Measurements from ENCODE around the gene SPHKAP.

Gene SPHKAP

DNA sequence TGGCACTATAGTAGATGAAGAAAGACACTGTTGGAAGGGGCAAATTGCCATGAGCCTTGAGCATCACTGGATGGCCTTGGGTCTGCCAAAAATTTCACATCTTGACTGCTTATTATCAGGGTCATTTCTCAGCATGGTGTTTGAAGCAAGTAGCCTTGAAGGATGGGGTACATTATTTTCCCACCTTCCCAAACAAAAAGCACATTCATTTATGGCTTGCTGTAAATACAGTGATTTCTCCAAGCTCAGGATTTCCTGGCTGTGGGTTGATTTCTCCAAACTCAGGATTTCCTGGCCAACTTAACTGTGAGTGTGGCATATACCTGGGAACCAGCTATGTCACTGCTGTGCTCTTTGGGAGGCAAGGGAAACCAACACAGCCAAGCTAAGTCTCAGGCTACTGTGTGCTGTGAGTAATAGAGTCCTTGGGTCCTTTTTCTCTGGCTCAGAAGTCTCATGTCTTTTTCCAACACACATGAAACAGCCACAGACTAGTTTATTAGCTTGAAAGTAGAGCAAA, 116.6 kb downstream of the SPHKAP start:
- Histone ChIP-seq H3K4me3 (ENCODE audit: low read depth, low read length) (no peak overlapping the region), H3K9me3 (ENCODE audit: severe bottlenecking) (no peaks in the 10 kb centered on the region), H3K27me3 (ENCODE audit: insufficient read depth, low read depth, severe bottlenecking) (peaks cover 14% of the 10 kb centered on the region), H3K36me3 (no peaks in the 10 kb centered on the region), H3K27ac (no peak overlapping the region)
- no peak for DNase-seq
- TF ChIP-seq, protein P1, sequence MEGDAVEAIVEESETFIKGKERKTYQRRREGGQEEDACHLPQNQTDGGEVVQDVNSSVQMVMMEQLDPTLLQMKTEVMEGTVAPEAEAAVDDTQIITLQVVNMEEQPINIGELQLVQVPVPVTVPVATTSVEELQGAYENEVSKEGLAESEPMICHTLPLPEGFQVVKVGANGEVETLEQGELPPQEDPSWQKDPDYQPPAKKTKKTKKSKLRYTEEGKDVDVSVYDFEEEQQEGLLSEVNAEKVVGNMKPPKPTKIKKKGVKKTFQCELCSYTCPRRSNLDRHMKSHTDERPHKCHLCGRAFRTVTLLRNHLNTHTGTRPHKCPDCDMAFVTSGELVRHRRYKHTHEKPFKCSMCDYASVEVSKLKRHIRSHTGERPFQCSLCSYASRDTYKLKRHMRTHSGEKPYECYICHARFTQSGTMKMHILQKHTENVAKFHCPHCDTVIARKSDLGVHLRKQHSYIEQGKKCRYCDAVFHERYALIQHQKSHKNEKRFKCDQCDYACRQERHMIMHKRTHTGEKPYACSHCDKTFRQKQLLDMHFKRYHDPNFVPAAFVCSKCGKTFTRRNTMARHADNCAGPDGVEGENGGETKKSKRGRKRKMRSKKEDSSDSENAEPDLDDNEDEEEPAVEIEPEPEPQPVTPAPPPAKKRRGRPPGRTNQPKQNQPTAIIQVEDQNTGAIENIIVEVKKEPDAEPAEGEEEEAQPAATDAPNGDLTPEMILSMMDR (IDR thresholded peaks at IDR 0.05; ENCODE audit: low read depth, low read length): no peak

DNA sequence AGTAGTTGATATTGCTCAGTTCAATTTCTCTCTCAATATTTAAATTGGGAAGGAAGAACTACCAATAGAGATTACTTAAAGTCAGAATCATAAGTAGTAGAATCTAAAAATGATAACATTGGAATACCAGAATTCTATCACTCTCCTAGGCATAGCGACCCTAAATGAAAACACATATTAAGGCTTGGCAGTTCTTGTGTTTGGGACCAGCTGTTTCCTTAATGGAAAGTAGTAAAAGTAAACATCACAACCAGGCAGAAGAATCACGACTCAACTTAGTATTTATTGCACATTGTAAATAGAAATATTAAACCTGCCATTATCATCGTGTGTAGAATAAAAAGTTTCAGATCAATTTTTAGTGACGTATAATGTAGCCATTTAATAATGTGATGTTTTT, 117.5 kb downstream of the SPHKAP start:
- Histone ChIP-seq H3K27ac (no peak overlapping the region), H3K4me3 (ENCODE audit: low read depth, low read length) (no peak overlapping the region), H3K27me3 (ENCODE audit: insufficient read depth, low read depth, severe bottlenecking) (peaks cover 20% of the 10 kb centered on the region), H3K36me3 (no peaks in the 10 kb centered on the region), H3K9me3 (ENCODE audit: severe bottlenecking) (no peaks in the 10 kb centered on the region)
- TF ChIP-seq, protein P1 (IDR thresholded peaks at IDR 0.05; ENCODE audit: low read depth, low read length): no peak
- no peak for DNase-seq

DNA sequence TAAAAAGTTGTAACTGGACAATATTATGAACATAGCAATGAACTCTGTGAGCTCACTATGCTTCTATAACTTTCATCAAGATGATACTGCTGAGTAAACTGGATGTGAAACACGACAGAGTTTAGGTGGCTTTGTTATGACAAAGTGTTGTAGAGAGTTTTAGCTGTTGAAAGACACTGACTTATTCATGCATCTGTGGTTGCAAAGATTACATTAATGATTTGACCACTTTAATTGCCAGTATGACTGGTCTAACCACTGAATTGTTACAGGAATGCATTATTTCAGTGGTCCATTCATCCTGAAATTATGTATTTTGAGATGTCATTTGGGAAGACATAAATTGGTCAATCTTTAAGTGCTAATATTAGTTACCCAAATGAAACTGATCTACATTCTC, 117.9 kb downstream of the SPHKAP start:
- TF ChIP-seq, protein P1 (IDR thresholded peaks at IDR 0.05; ENCODE audit: low read depth, low read length): no peak
- DNase-seq: no peak
- Histone ChIP-seq H3K4me3 (ENCODE audit: low read depth, low read length) (no peak overlapping the region), H3K36me3 (no peaks in the 10 kb centered on the region), H3K9me3 (ENCODE audit: severe bottlenecking) (no peaks in the 10 kb centered on the region), H3K27ac (no peak overlapping the region), H3K27me3 (ENCODE audit: insufficient read depth, low read depth, severe bottlenecking) (peaks cover 23% of the 10 kb centered on the region)

DNA sequence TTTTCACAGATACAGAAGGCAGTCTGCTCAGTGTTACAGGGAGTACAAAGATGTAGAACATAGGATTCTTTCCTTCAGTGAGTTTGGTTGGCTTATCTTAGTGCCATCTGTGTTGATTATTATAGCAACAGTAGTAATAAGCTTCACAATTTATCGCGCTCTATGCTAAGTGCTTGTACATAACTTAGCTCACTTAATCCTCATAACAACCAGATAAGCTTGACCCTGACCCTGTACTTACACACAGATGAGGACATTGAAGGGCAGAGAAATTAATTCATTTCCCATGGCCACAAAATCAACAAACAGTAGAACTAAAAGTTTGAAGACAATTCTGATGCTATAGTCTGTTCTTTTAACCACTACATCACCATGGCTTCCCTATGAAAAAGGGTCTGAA, 121.8 kb downstream of the SPHKAP start:
- TF ChIP-seq, protein P1 (IDR thresholded peaks at IDR 0.05; ENCODE audit: low read depth, low read length): no peak
- H3K36me3 ChIP-seq: no peaks in the 10 kb centered on the region
- H3K9me3 ChIP-seq (ENCODE audit: severe bottlenecking): no peaks in the 10 kb centered on the region
- no peak overlapping the region for H3K27ac ChIP-seq
- DNase-seq: no peak
- H3K4me3 ChIP-seq (ENCODE audit: low read depth, low read length): no peak overlapping the region
- peaks cover 26% of the 10 kb centered on the region for H3K27me3 ChIP-seq (ENCODE audit: insufficient read depth, low read depth, severe bottlenecking)

DNA sequence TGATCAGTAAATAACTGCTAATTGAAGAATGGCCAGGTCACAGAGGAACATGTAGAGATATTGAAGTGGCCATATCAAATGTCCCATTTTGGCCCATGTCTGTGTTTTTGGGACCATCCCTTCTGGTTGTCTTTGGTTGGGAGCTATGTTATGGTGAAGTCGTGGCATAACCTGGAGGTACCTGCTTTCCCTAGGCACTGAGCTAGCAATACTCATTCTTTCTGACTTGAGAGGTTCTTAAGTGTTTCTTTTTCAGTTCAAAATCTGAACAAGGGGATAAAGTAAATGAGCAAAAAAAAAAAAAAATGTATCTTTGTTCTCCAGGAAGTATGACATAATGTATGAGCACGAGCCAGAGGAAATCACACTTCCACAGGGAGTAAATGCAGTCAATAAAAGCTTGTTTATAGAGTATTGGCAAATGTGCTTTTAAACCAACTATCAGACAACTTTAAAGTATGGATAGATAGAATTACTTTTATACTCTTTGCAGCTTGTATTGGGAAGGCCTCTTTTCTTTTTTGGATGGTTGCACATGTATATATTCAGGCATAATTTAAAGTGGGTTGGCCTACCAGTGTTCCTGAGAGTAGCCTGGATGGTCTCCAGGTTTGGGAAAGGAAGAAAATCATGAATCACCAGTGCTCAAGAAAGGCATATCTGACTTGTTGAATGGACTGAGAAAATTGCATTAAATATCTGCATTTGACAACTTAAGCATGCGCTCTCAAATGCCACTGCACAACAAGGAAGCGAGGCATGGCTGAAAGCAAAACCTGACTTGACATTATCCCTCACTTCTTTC, 125.0 kb downstream of the SPHKAP start:
- Histone ChIP-seq H3K36me3 (no peaks in the 10 kb centered on the region), H3K9me3 (ENCODE audit: severe bottlenecking) (no peaks in the 10 kb centered on the region), H3K4me3 (ENCODE audit: low read depth, low read length) (no peak overlapping the region), H3K27me3 (ENCODE audit: insufficient read depth, low read depth, severe bottlenecking) (peaks cover 26% of the 10 kb centered on the region), H3K27ac (no peak overlapping the region)
- DNase-seq: no peak
- TF ChIP-seq, protein P1 (IDR thresholded peaks at IDR 0.05; ENCODE audit: low read depth, low read length): no peak
